Keratinocyte (primary cell): ENCODE measurements around the gene CCDC40.

Source experiments
- EZH2 ChIP-seq: IDR thresholded peaks from one replicate; pipeline ENCODE4 v1.6.1; 2012; ENCODE audit warnings: inconsistent platforms, mild to moderate bottlenecking, low read length, moderate library complexity
- TF ChIP-seq, protein P1 (sequence below), 3 experiments: IDR thresholded peaks in 1 of 3; conservative IDR thresholded peaks in 1 of 3; optimal IDR thresholded peaks in 1 of 3; 2 replicates in 2 of 3; 3 replicates in 1 of 3; pipeline versions ENCODE3 to v1.5.1; 2011; ENCODE audit warnings: low read length in 3 of 3, mild to moderate bottlenecking in 3 of 3, moderate library complexity in 2 of 3, control low read depth in 1 of 3, inconsistent platforms in 1 of 3; ENCODE audit not compliant: insufficient read depth in 2 of 3; ENCODE audit errors: extremely low read depth in 1 of 3

DNA sequence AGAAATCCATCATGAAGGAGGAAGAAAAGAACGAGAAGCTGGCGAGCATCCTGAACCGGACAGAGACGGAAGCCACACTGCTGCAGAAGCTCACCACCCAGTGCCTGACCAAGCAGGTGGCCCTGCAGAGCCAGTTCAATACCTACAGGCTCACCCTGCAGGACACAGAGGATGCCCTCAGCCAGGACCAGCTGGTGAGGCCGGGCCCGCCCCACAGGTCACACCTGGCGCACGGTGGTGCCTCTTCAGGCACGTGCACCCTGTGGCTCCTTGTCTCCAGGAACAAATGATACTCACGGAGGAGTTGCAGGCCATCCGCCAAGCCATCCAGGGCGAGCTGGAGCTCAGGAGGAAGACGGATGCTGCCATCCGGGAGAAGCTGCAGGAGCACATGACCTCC is 45.2 kb downstream of the CCDC40 start:
- TF ChIP-seq, protein P1, sequence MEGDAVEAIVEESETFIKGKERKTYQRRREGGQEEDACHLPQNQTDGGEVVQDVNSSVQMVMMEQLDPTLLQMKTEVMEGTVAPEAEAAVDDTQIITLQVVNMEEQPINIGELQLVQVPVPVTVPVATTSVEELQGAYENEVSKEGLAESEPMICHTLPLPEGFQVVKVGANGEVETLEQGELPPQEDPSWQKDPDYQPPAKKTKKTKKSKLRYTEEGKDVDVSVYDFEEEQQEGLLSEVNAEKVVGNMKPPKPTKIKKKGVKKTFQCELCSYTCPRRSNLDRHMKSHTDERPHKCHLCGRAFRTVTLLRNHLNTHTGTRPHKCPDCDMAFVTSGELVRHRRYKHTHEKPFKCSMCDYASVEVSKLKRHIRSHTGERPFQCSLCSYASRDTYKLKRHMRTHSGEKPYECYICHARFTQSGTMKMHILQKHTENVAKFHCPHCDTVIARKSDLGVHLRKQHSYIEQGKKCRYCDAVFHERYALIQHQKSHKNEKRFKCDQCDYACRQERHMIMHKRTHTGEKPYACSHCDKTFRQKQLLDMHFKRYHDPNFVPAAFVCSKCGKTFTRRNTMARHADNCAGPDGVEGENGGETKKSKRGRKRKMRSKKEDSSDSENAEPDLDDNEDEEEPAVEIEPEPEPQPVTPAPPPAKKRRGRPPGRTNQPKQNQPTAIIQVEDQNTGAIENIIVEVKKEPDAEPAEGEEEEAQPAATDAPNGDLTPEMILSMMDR (optimal IDR thresholded peaks at IDR 0.05 in 1 of 3, IDR thresholded peaks at IDR 0.05 in 1 of 3, conservative IDR thresholded peaks at IDR 0.05 in 1 of 3; ENCODE audit: extremely low read depth in 1 of 3, insufficient read depth in 2 of 3, low read length in 3 of 3): no peak
- TF ChIP-seq EZH2: no peak
